ENCODE data around the gene SOX6.

The SOX6 gene

GRCh38 chr11:16194566-16194965 is 161.8 kb downstream of the SOX6 start:
- peaks cover 18 to 21% of the 10 kb centered on the region in 2 experiments for H3K4me1 ChIP-seq (ENCODE audit: control insufficient read depth in 1 of 2, insufficient read depth in 1 of 2, low read depth in 1 of 2, low read length in 1 of 2)
- no peaks in the 10 kb centered on the region for H3K9me3 ChIP-seq
- no peak overlapping the region for H3K27ac ChIP-seq
- no peak for TF ChIP-seq CTCF (IDR thresholded peaks at IDR 0.05)
- H3K4me3 ChIP-seq (ENCODE audit: low read depth in 1 of 2, low read length in 1 of 2) = no peak overlapping the region
- no peaks in the 10 kb centered on the region for H3K27me3 ChIP-seq
- H3K36me3 ChIP-seq = no peaks in the 10 kb centered on the region

- Histone ChIP-seq H3K4me1 (ENCODE audit: control insufficient read depth in 1 of 2, insufficient read depth in 1 of 2, low read depth in 1 of 2, low read length in 1 of 2) (peaks cover 18 to 21% of the 10 kb centered on the region in 2 experiments), H3K27me3 (no peaks in the 10 kb centered on the region), H3K4me3 (ENCODE audit: low read depth in 1 of 2, low read length in 1 of 2) (no peak overlapping the region), H3K27ac (no peak overlapping the region), H3K36me3 (no peaks in the 10 kb centered on the region), H3K9me3 (no peaks in the 10 kb centered on the region)
- TF ChIP-seq CTCF (IDR thresholded peaks at IDR 0.05) = no peak
Measured at GRCh38 chr11:16193897-16194381, 162.4 kb downstream of the SOX6 start.

- Histone ChIP-seq H3K36me3 (no peaks in the 10 kb centered on the region), H3K9me3 (no peaks in the 10 kb centered on the region), H3K27ac (peak overlapping the region; percentile 81), H3K4me3 (ENCODE audit: low read depth in 1 of 2, low read length in 1 of 2) (no peak overlapping the region), H3K27me3 (no peaks in the 10 kb centered on the region), H3K4me1 (ENCODE audit: control insufficient read depth in 1 of 2, insufficient read depth in 1 of 2, low read depth in 1 of 2, low read length in 1 of 2) (peaks cover 18 to 21% of the 10 kb centered on the region in 2 experiments)
- TF ChIP-seq CTCF (IDR thresholded peaks at IDR 0.05) = no peak
Measured at GRCh38 chr11:16191868-16192240, 164.5 kb downstream of the SOX6 start.

- H3K27me3 ChIP-seq = no peaks in the 10 kb centered on the region
- peaks cover 18 to 21% of the 10 kb centered on the region in 2 experiments for H3K4me1 ChIP-seq (ENCODE audit: control insufficient read depth in 1 of 2, insufficient read depth in 1 of 2, low read depth in 1 of 2, low read length in 1 of 2)
- peak overlapping the region; percentile 81 for H3K27ac ChIP-seq
- H3K36me3 ChIP-seq = no peaks in the 10 kb centered on the region
- no peaks in the 10 kb centered on the region for H3K9me3 ChIP-seq
- no peak for TF ChIP-seq CTCF (IDR thresholded peaks at IDR 0.05)
- H3K4me3 ChIP-seq (ENCODE audit: low read depth in 1 of 2, low read length in 1 of 2) = peak overlapping the region in 1 of 2 experiments; percentile 8
Measured at GRCh38 chr11:16191212-16191867, 165.0 kb downstream of the SOX6 start.

GRCh38 chr11:16186680-16187079 is 169.7 kb downstream of the SOX6 start:
- no peaks in the 10 kb centered on the region for H3K36me3 ChIP-seq
- no peaks in the 10 kb centered on the region for H3K27me3 ChIP-seq

More at GRCh38 chr11:16186680-16187079, 169.7 kb downstream of the SOX6 start:
- Histone ChIP-seq H3K27ac (no peak overlapping the region), H3K9me3 (no peaks in the 10 kb centered on the region), H3K4me1 (ENCODE audit: control insufficient read depth in 1 of 2, insufficient read depth in 1 of 2, low read depth in 1 of 2, low read length in 1 of 2) (peaks cover 8 to 13% of the 10 kb centered on the region in 2 experiments), H3K4me3 (ENCODE audit: low read depth in 1 of 2, low read length in 1 of 2) (no peak overlapping the region)
- TF ChIP-seq CTCF (IDR thresholded peaks at IDR 0.05) = no peak
